Activated CD8-positive, alpha-beta memory T cell treated with anti-CD3 and anti-CD28 coated beads, Interleukin-2, amount 50 U/mL, for 1 hour (primary cell): ENCODE data around the gene KRTAP4-8.
"Not testable (repeated sequence)": the region's sequence is repeated elsewhere in the genome, so short reads cannot be mapped to it uniquely, and the experiment has no call there.

Experiments used
- DNase-seq: peaks from one replicate; pipeline ENCODE4 v3.0.0-alpha.2; 2020; ENCODE audit errors: extremely low read depth

Gene KRTAP4-8

DNA sequence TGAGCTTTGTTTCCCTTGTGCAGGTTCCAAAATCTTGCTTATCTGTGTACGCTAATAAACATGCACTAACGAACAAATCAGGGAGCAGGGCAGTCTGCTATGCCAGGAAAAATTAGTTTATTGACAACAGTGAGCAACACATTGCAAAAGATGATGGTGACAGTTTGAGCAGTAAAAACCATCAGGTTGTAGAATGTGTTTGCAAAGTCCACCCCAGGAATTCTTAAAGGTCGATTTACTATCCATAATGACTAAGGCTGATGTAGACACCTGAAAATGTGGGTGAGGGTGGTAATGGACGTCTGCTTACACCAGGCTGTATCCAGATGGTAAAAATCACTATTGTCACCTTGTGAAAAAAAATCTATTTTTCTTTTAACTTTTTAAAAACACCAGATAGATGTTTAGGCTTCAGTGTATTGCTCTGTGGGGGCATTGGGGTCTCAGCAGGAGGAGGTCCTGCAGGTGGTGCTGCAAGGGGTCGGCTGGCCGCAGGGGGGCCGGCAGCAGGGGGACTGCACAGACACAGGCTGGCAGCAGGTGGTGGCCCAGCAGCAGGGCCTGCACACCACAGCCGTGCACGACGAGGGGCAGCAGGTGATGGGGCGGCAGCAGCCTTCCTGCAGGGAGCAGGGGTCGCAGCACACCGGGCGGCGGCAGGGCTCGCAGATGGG is 32.8 kb downstream of the KRTAP4-8 start:
- not testable (repeated sequence) for DNase-seq

DNA sequence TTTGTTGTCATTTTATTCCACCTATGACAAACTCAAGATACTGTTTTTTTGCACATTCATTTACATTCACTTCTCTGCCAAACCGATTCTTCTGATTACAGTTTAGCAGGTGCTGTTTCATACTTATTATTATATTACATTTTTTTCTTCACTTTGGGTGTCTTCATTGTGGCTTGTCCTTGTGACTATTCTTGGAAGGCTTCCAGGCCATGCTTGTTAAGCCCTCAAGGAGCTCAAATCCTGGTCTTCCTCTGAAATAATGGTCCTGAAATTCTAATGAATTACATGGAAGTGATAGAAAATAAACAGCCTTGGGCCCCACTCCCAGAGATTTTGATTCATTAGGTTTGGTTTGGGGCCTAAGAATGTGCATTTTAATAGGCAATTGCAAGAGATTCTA is 33.6 kb downstream of the KRTAP4-8 start:
- no peak for DNase-seq

GRCh38 chr17:41063449-41063848 is 34.5 kb downstream of the KRTAP4-8 start:
- no peak for DNase-seq

DNA sequence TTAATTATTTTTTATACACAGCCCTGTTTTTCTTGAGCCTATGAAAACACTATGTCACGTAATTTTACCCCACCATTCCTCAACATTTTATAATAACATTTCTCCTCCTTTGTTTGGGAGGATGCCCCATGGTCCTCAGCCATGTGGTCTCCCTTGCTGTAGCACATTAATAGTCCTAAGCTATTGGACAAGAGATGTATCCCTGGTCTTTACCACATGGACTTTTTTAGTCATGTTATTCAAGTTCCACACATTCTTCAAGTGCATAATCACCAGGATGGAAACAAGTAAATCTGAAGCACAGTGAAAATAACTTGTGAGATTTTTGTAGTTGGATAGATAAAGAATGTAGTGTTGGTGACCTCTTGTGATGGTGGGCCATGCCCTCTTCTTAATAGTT is 36.0 kb downstream of the KRTAP4-8 start:
- DNase-seq = no peak

GRCh38 chr17:41060052-41060604 is 37.8 kb downstream of the KRTAP4-8 start, which contains the start of gene KRTAP2-3:
KRTAP2-3 (minus strand) TSS chr17:41060114; CDS start chr17:41060050, 64 bp downstream.
- DNase-seq = no peak

GRCh38 chr17:41059276-41060051 is 38.5 kb downstream of the KRTAP4-8 start:
- not testable (repeated sequence) for DNase-seq

GRCh38 chr17:41058741-41059140 is 39.2 kb downstream of the KRTAP4-8 start:
- DNase-seq = no peak

GRCh38 chr17:41057547-41057946 is 40.4 kb downstream of the KRTAP4-8 start:
- DNase-seq = no peak

GRCh38 chr17:41055130-41055529 is 42.8 kb downstream of the KRTAP4-8 start, which contains the start of gene KRTAP2-2:
KRTAP2-2 (minus strand) TSS chr17:41055230; CDS start chr17:41055211, 19 bp downstream.
- not testable (repeated sequence) for DNase-seq

GRCh38 chr17:41054556-41054955 is 43.4 kb downstream of the KRTAP4-8 start:
- not testable (repeated sequence) for DNase-seq

GRCh38 chr17:41054025-41054424 is 43.9 kb downstream of the KRTAP4-8 start:
- DNase-seq = no peak

GRCh38 chr17:41052566-41052965 is 45.4 kb downstream of the KRTAP4-8 start:
- DNase-seq = no peak

DNA sequence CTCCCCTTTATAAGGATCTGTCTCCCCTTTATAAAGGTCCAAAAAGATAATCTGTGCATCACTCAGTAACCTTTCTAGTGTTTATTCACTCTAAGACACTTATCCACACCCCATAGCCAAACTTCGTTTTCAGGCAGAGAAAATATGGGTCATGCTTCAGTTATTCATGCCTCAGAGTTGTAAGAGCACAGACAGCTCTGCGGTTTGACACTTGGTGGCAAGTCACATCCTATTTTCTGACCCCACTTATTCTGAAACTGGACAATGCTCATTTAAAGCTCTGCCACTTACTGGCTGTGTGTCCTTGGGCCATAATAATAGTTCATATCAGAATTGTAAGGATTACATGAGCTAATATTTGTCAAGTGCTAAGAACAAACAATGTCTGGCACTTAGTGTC is 48.8 kb downstream of the KRTAP4-8 start:
- DNase-seq = no peak

- no peak for DNase-seq
Observed at GRCh38 chr17:41048441-41048840, 49.5 kb downstream of the KRTAP4-8 start.
